ENCODE data around the gene PPP1R9B. TPM values are rescaled to one million over a fixed set of nuclear protein-coding genes. Genes with fewer than 3 reads are reported as not detected.

PPP1R9B gene
- total RNA-seq, 1 donor from 2014 or later, result 179 TPM

GRCh38 chr17:50161023-50161910, 10.8 kb upstream of the PPP1R9B start:
- intact Hi-C loops (cut with micrococcal nuclease), result loop anchor here (1.0 to 2.0 kb wide), 6 partner anchors 8 to 110 kb away; partner anchors contain the start of gene PDK2

DNA sequence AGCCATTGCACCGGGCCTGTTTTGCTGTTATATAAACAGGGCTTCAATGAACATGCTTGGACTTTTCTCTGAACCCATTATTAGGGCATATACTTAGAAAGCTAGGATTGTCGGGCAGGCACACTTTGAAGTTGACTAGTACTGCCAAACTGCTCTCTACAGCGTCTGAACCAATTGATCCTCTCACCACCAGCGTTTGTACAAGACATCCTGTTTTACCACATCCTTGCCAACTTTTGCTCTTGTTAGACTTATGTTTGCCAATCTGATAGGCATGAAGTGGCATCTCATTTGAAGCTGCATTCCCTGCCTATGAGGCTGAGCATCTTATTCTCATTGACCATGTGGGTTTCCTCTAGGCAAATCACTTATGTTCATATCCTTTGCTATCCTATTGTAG, 7.4 kb upstream of the PPP1R9B start:
- intact Hi-C loops (cut with micrococcal nuclease), result no loop called here

DNA sequence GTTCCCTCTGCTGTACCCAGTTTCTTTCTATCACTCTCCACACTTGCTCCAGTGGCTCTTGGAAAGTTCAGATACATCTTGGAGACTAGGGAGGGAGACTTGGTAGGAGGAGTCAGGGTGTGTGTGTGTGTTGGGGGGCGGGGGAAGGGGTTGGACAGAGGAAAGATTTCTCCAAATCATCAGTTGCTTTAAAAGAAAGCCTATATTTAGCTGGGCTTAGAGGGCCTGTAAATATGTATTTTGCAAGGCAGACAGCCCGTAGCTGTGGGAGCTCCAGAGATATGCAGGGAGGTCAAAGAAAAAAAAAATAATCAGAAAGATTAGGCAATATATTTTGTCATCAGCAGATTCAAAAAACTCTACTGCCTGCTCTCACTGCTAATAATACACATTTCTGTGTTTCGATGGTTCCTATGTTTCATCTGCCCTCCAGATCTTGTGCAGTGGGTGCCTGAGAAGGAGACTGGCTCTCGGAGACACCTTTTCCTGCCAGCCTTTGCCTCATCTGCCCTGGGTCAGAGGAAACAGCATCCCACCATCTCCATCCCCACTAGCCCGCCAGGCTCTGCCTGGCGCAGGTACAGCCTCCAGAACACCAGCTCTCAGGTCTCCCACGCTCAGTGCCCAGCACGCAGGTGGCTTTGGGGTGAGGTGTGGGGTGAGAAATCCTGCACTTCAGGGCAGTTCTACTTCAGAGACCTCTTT, 4.8 kb upstream of the PPP1R9B start:
- intact Hi-C loops (cut with micrococcal nuclease), result no loop called here

GRCh38 chr17:50154604-50155003, 4.1 kb upstream of the PPP1R9B start:
- intact Hi-C loops (cut with micrococcal nuclease), result loop anchor here (5.0 kb wide), 3 partner anchors 193 to 942 kb away; partner anchors contain the start of genes ABI3, GNGT2, SPOP and XYLT2

GRCh38 chr17:50153650-50154575, 3.4 kb upstream of the PPP1R9B start:
- intact Hi-C loops (cut with micrococcal nuclease), result loop anchor here (5.0 kb wide), 3 partner anchors 193 to 942 kb away; partner anchors contain the start of genes ABI3, GNGT2, SPOP and XYLT2

DNA sequence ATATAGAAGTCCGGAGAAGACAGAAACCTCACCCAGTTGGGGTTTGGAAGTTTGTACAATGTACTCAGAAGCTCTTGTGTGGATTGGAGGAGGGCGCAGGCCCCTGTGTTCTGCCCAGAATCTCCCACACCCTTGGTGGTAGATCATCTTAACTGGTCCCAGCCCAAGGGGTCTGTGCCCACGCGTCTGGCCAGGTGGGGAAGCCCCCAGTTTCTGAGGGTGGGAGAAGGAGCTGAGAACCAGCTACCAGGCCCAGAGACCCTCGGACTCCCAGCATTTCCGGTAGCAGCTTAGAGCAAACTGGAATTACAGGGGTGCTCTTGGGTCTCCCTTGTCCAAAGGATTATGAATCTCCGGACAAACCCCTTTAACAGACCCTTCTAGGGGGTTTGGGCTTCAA, 2.3 kb upstream of the PPP1R9B start:
- intact Hi-C loops (cut with micrococcal nuclease), result loop anchor here (5.0 kb wide), 3 partner anchors 195 to 940 kb away; partner anchors contain the start of genes ABI3, GNGT2, SPOP and XYLT2

GRCh38 chr17:50151937-50152547, 1.6 kb upstream of the PPP1R9B start:
- intact Hi-C loops (cut with micrococcal nuclease), result loop anchor here (1.0 to 5.0 kb wide), 7 partner anchors 9 to 940 kb away; partner anchors contain the start of genes ABI3, GNGT2, PDK2 and SPOP

DNA sequence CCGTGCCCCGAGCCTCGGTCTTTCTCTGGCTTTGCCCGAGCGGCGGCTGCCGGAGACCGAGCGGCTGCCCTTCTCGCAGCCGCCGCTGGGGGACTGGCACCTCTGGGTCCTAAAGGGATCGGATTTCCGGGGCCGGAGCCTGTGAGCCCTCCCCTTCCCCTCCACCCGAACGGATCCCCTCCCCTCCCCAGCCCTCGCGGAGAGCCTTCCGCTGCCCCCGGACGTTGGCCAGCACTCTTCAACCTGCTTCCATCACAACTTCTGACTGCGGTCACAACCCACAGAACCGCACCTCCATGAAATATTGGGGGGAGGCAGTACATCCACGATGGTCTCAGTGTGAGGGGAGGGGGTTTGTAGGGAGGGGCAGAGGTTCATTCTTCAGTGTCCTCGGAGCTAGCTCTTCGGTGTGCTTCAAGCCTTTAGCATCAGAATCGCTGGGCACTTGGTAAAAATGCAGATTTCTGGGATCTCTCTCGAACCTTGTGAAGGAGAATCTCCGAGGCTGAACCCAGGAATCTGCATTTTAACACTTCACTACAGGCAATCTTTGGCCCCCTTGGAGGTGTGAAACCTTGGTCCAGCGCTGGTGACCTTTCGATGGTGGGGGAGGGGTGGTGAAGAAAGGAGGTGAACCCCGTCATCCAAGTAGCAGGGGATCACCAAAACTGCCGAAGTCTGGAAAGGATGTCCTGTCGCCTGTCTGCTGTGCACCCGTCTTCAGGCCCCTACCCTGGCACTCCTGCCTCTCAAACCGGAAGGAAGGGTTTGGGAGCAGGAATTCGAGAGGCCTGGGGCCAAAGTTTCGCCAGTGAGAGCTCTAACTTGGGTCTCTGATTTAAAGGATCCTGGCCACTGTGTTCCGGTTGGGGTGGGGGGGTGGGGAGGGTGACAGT, 812 bp upstream of the PPP1R9B start:
- intact Hi-C loops (cut with micrococcal nuclease), result loop anchor here (1.0 to 5.0 kb wide), 7 partner anchors 10 to 939 kb away; partner anchors contain the start of genes ABI3, GNGT2, PDK2 and SPOP

DNA sequence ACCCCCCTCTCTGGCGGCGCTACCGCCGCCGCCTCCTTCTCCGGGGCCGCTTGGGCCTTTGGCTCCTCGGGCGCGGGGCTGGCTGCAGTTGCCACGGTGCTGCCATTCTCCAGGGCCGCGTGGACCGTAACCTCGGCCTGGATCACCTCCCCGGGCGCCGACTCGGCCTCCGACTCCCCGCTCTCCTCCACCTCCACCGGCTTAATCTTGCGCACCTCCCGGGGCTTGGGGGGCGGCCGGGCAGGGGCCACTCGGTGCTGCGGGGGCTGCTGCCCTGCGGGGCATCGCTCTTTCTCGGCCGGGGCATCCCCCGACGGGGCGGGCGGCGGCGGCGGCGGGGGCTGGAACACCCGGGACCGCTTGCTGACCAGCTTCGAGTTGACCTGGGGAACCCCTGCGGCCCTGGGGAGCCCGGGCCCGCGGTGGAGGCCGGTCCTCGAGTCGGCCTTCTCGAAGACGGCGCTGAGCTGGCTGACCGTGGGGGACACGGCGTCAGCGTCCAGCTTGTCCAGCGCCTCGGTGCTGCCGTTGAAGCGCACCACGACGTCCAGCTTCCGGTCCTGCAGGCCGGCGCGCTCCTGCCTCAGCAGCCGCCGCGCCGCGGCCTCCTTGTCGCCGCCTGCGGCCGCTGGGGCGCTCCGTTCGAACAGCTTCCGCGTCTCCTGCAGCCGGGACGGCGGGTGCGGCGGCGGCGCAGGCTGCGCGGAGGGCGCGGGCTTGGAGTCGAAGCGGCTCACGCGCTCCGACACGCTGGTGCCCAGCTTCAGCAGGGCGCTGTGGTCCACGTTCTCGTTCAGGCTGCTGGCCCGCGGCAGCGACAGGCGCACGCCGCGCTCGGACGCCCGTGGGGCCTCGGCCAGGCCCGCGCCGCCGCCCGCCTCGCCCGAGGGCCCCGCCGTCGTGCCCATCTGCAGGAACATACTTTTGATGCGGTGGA, 792 bp downstream of the PPP1R9B start:
- intact Hi-C loops (cut with micrococcal nuclease), result loop anchor here (5.0 kb wide), 3 partner anchors 198 to 937 kb away; partner anchors contain the start of genes ABI3, GNGT2, SPOP and XYLT2

GRCh38 chr17:50149091-50149416, 1.4 kb downstream of the PPP1R9B start:
- intact Hi-C loops (cut with micrococcal nuclease), result no loop called here

GRCh38 chr17:50148226-50149090, 2.0 kb downstream of the PPP1R9B start:
- intact Hi-C loops (cut with micrococcal nuclease), result no loop called here

DNA sequence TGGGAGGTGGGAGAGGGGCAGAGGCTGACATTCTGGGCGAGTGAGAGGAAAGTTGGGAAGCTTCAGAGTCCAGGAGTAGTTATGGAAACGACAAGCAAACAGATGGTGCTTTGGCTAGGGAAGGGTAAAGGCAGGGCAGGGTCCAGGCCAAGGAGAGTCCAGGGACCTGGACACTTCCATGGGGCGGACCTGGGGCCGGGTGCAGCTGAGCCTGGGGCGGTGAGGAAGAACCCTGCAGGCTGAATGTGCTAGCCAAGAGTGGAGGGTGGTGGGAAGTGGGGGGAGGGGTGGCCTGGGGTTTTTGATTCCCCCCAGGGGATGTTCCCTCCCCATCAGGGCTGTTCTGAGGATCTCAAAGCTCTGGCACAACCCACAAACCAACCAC, 2.6 kb downstream of the PPP1R9B start:
- intact Hi-C loops (cut with micrococcal nuclease), result no loop called here

GRCh38 chr17:50146927-50147665, 3.4 kb downstream of the PPP1R9B start:
- intact Hi-C loops (cut with micrococcal nuclease), result no loop called here

DNA sequence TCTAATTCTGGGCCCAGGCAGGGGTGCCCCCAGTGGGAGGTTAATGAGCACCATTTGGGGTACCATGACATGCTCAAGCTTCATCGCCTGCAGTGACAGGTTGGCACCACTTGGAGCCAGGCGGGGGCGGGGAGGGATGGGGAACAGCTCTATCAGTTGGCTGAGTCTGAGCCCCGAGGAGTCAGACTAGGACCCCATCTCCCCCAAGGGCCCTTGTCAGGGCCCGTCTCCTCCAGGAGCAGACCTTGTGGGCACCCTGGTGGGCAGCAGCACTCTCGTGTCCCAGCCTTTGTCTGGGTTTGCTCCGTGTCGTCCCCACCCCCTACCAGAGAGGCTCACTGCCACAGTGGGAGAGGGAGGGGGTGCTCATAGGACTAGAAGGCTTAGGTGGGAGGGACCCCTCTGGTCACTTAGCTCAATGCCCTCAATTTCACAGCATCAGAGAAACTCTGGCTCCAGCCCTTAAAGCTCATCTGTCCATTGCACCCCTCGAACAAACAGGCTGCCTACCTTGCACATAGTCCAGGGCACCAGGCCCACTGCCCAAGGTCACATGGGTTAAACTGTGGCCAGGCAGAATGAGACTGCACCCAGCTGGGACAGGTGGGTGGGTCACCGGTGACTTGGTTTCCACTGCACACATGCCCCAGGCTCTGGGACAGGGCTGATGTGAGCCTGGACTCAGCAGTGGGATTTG, 4.1 kb downstream of the PPP1R9B start:
- intact Hi-C loops (cut with micrococcal nuclease), result no loop called here

DNA sequence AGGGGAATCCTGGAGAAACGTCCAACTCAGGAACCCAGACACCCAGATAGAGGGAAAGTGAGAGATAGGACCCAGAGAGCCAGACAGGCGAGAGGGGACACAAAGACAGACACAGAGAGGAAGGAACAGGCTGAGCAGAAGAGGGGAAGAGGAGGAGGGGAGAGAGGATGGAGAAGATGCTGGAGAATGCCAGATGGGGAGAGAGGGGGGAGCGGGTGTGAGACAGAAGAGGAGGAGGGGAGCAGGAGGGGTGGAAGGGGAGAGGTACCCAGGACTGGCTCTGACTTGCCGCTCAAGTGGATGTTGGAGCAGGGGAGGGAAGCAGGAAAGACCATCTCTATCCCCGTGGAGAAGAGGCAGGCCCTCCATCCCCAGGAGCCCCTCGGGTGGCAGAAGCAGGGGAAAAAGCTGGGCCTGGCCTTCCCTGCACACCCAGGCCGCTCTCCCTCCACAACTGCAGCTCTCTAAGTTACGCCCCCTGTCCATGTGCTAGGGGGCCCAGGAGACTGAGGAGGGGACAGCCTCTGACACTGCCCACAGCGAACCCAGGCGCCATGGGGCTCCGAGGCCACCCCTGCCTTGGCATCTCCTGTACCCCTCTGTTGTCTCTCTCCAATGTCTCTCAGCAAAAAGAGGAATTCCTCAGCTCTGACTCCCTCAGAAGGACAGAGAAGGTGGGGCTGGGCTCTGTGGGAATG, 4.8 kb downstream of the PPP1R9B start:
- intact Hi-C loops (cut with micrococcal nuclease), result no loop called here

All from T-helper 1 cell treated with Interleukin-12 subunit alpha and Interleukin-12 subunit beta and Interleukin-4 antibody, amounts not matched to agents 30 ng/mL and 1 ng/mL, for 36 hours (primary cell).